Measurements from ENCODE around the gene BTBD10. TPM values are rescaled to one million over a fixed set of nuclear protein-coding genes. Genes with fewer than 3 reads are reported as not detected.

Gene BTBD10
- total and polyA plus RNA-seq, 2 of the 13 experiments (the other 11 are each of a cell fraction or from before 2014, with no cell fraction given) = 9.8 to 26.6 TPM

- TF ChIP-seq ZNF354B (CRISPR knock-in tag; IDR thresholded peaks at IDR 0.05) (0 out of 2 replicates have a peak, but pooled peaks have one; percentile 66), POGZ (CRISPR knock-in tag; IDR thresholded peaks at IDR 0.05) (peak; percentile 92), GATA4 (IDR thresholded peaks at IDR 0.05; ENCODE audit: borderline replicate concordance, low read depth) (peak; percentile 68; the same call in 1 of the 2 replicates), ZNF790 (CRISPR knock-in tag; IDR thresholded peaks at IDR 0.05; ENCODE audit: borderline replicate concordance) (no peak), ZNF737 (CRISPR knock-in tag; IDR thresholded peaks at IDR 0.05; ENCODE audit: borderline replicate concordance) (no peak), SP4 (CRISPR knock-in tag; IDR thresholded peaks at IDR 0.05) (peak; percentile 81), THYN1 (CRISPR knock-in tag; IDR thresholded peaks at IDR 0.05; ENCODE audit: borderline replicate concordance, low read depth) (no peak), KDM5B (CRISPR knock-in tag; IDR thresholded peaks at IDR 0.05; ENCODE audit: borderline replicate concordance) (peak; percentile 82; the same call in 1 of the 2 replicates), ZNF678 (CRISPR knock-in tag; IDR thresholded peaks at IDR 0.05) (peak; percentile 35; the same call in 1 of the 2 replicates), ZNF44 (CRISPR knock-in tag; IDR thresholded peaks at IDR 0.05) (peak; percentile 86; the same call in 1 of the 2 replicates), ZNF879 (CRISPR knock-in tag; IDR thresholded peaks at IDR 0.05) (peak; percentile 87; the same call in 1 of the 2 replicates), ZNF850 (CRISPR knock-in tag; conservative IDR thresholded peaks at IDR 0.05) (no peak), CBX2 (IDR thresholded peaks at IDR 0.05; ENCODE audit: low read depth, low read length) (no peak), CBX2 (CRISPR knock-in tag; IDR thresholded peaks at IDR 0.05; ENCODE audit: low read depth) (no peak), ZNF264 (CRISPR knock-in tag; IDR thresholded peaks at IDR 0.05) (peak; percentile 42; the same call in 1 of the 2 replicates), KMT2A (CRISPR knock-in tag; IDR thresholded peaks at IDR 0.05) (peak; percentile 94), ZBTB1 (CRISPR knock-in tag; IDR thresholded peaks at IDR 0.05; ENCODE audit: borderline replicate concordance) (no peak), NFKB2 (CRISPR knock-in tag; IDR thresholded peaks at IDR 0.05; ENCODE audit: borderline replicate concordance) (peak; percentile 64; the same call in 1 of the 2 replicates), RBM22 (optimal IDR thresholded peaks at IDR 0.05; ENCODE audit: low read length) (peak; percentile 38), ZNF335 (CRISPR knock-in tag; IDR thresholded peaks at IDR 0.05) (peak; percentile 66; the same call in 1 of the 2 replicates), PHF5A (CRISPR knock-in tag; IDR thresholded peaks at IDR 0.05; ENCODE audit: low read depth, unreplicated experiment) (no peak), BHLHE40 (IDR thresholded peaks at IDR 0.05; ENCODE audit: low read length) (0 out of 2 replicates have a peak, but pooled peaks have one; percentile 5), SRSF4 (IDR thresholded peaks at IDR 0.05; ENCODE audit: low read depth, low read length, poor library complexity, severe bottlenecking) (no peak), TBX2 (CRISPR knock-in tag; IDR thresholded peaks at IDR 0.05; ENCODE audit: borderline replicate concordance) (peak; percentile 48; the same call in 1 of the 2 replicates), ZFYVE20 (CRISPR knock-in tag; IDR thresholded peaks at IDR 0.05; ENCODE audit: borderline replicate concordance, low read depth) (no peak)
- TF ChIP-seq, protein P1, sequence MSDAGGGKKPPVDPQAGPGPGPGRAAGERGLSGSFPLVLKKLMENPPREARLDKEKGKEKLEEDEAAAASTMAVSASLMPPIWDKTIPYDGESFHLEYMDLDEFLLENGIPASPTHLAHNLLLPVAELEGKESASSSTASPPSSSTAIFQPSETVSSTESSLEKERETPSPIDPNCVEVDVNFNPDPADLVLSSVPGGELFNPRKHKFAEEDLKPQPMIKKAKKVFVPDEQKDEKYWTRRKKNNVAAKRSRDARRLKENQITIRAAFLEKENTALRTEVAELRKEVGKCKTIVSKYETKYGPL (CRISPR knock-in tag; IDR thresholded peaks at IDR 0.05) = no peak
- TF ChIP-seq, protein P2, sequence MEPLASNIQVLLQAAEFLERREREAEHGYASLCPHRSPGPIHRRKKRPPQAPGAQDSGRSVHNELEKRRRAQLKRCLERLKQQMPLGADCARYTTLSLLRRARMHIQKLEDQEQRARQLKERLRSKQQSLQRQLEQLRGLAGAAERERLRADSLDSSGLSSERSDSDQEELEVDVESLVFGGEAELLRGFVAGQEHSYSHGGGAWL (CRISPR knock-in tag; IDR thresholded peaks at IDR 0.05) = peak; percentile 71; the same call in 1 of the 2 replicates
- TF ChIP-seq, protein P3, sequence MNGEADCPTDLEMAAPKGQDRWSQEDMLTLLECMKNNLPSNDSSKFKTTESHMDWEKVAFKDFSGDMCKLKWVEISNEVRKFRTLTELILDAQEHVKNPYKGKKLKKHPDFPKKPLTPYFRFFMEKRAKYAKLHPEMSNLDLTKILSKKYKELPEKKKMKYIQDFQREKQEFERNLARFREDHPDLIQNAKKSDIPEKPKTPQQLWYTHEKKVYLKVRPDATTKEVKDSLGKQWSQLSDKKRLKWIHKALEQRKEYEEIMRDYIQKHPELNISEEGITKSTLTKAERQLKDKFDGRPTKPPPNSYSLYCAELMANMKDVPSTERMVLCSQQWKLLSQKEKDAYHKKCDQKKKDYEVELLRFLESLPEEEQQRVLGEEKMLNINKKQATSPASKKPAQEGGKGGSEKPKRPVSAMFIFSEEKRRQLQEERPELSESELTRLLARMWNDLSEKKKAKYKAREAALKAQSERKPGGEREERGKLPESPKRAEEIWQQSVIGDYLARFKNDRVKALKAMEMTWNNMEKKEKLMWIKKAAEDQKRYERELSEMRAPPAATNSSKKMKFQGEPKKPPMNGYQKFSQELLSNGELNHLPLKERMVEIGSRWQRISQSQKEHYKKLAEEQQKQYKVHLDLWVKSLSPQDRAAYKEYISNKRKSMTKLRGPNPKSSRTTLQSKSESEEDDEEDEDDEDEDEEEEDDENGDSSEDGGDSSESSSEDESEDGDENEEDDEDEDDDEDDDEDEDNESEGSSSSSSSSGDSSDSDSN (CRISPR knock-in tag; IDR thresholded peaks at IDR 0.05) = peak; percentile 46
These were observed at the start of gene BTBD10 (continued) for GRCh38 chr11:13462901-13463778.

All from HepG2 (cell line).